ENCODE data around the gene NKAP.
A peak's percentile ranks its signal among the peaks of the same experiment; 100 is the strongest.
"Not testable (repeated sequence)": the region's sequence is repeated elsewhere in the genome, so short reads cannot be mapped to it uniquely, and the experiment has no call there.

Gene NKAP

DNA sequence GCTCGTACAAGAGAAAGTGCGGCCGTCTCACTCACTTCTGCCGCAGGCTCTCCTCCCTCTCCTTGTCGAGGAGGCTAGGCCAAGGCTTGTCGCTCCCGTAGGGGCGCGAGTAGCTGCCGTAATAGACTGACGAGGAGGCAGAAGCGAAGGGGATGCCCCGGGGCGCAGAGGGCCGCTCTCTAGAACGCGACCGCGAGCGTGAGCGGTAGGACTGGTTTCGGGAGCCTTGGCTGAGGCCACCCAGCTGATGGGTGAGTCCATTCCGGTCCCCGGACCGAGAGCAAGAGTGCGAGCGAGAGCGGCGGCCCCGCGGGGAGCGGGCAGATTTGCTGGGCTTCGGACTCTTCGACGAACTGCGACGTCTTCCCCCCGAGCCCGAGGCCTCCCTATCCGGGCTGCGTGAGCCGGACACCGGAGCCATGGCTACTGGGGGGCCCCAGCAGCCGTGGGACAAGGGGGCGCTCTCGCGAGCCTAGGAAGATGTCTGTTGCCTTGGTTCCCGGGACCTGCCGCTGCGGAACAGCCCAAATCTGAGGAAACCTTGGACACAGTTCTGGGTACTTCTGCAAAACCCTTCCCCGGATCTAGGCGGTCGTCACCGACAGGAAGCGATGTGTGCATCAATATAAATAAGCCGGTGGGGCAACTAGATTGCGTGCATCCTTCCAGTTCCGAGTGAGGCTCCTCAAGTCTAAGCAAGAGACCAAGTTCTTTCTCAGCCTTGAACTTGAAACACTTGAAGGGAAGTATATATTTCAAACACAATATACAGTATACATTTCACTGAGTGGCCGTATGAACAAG lies at the start of gene NKAP:
Gene NKAP, minus strand, starts transcription at position 567 of the 804 bp plus-strand sequence. Its CDS starts 146 bp downstream, at position 421.
- peak; percentile 43 to 52 for DNase-seq (ENCODE audit: extremely low read depth in 1 of 2, low read depth in 1 of 2)

DNA sequence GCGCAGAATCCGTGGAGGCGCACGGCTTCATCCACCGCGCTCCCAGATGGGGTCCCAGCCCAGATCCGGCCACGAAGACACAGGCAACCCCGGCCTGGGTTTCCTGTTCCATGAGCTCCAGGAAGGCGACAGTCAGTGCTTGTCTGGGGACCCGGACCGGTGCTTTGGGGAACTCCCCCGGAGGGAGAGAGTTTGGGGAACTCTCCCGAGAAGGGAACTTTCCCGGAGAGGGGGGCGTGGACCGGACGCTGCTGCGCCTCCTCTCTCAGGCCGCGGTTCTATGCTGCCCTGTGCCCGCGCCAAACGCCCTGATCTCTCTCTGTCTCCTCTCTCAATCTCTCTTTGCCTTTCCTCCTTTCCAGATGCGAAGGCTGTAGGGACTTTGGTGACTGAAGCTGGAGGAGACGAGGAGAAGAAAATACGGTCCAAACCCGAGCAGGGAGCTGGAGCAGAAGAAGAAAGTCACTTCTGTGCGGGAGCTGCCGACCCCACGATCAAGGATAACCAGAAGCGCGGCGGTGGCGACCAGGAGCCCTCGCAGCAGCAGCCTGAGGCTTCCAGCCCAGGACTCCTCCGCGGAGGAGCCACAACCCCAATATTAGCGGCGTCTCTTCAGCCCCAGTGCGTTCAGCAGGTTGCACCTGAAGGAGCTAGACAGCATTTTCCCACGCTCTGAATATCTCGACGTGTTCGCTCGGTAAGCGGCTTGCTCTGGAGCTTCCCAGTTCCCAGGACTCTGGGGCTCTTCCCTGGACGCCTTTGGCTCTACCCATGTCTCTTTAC lies 47.6 kb upstream of the NKAP start:
- DNase-seq (ENCODE audit: extremely low read depth in 1 of 2, low read depth in 1 of 2), result no peak

DNA sequence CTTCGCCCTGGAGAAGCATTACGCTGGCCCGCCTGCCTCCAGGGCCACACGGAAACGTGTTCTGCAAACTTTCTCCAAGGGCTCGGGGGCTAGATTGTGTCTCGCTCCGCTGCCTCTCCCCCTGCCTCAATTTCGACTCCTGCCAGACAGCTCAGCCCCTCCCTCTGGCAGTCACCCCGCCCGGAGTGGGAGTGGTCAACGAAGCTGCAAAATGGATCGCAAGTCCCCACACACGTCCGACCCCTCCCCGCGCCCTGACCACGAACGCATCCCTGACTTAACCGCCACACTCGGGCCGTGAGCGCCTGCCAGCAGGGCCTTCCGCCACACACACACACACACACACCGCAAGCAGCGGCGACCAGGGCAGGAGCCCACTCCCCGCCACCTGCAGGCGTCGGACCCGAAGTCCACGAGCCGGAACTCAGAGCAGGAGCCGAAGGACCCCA lies 47.0 kb upstream of the NKAP start:
- no peak for DNase-seq (ENCODE audit: extremely low read depth in 1 of 2, low read depth in 1 of 2)

DNA sequence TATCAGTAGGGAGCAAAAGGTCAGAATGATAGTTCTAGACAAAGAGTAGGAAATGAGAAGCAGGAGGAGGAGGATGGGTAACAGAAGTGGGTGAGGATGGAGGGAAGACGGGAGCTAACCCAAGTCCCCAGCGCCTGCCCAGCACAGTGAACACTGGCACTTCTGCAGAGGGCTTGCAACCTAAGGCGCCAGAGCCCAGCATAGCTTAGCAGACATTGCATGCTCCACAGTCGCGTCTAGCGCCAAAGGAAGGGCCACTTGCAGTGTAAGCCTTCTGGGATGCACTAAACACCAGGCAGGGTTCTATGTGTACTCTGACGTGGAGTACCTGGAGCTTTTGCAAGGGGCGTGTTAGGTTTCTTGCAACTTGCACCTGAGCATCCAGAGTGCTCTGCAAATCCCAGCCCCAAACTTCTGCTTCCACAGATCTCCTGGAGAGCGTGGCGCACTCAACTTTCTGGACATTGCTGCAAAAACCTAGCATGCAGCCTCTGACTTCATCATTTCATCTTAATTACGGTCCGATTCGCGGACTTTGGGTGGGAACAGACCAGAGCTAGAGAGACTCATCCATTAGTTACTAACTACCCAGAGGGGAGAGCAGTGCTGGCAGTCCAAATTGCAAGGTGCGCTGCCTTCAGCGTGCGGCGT lies 46.5 kb upstream of the NKAP start:
- DNase-seq (ENCODE audit: extremely low read depth in 1 of 2, low read depth in 1 of 2), result no peak

DNA sequence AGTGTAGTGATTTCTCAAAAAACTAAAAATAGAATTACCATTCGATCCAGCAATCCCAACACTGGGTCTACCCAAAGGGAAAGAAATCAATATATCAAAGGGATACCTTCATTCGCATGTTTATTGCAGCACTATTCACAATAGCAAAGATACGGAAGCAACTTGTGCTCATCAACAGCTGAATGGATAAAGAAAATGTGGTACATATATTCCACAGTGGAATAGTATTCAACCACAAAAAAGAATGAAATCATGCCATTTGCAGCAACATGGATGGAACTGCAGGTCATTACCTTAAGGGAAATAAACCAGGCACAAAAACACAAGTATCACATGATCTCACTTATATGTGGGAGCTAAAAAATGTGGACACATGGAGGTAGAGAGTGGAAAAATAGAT lies 42.7 kb upstream of the NKAP start:
- DNase-seq (ENCODE audit: extremely low read depth in 1 of 2, low read depth in 1 of 2), result no peak

DNA sequence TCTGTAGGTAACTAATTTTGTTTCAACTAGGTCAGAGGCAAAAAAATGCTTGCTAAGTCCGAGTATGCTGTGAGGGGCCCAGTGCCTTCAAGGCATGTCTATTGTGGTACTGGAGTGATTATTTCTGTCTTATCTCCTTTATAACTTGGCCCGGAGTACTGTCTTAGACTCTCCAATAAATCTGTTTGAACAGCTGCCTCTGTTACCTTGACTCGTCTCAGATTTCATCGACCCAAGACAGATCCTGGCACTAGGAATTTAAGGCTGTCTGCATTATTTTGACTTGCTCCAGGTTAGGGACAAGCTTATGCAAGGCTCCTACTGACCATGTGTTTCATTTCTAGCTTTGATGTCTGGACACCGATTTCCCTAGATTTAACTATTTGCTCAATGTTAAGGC lies 41.1 kb upstream of the NKAP start:
- no peak for DNase-seq (ENCODE audit: extremely low read depth in 1 of 2, low read depth in 1 of 2)

DNA sequence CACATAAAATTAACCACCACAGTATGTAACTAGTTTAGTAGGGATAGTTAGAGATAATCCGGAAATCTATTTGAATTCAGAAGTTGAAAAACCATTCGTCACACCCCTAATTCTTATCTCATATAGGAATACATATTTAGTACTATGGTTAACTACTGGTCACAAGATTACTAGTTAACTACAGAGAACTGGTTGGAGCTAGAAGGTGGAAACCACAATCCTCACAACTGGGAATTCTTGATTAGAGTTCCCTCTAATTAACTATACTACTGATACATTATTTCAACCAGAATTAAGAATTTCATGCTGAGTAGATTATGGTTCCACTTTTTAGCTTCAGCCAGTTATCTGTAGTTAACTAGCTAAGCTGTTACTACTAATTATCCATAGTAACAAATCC lies 39.9 kb upstream of the NKAP start:
- no peak for DNase-seq (ENCODE audit: extremely low read depth in 1 of 2, low read depth in 1 of 2)

DNA sequence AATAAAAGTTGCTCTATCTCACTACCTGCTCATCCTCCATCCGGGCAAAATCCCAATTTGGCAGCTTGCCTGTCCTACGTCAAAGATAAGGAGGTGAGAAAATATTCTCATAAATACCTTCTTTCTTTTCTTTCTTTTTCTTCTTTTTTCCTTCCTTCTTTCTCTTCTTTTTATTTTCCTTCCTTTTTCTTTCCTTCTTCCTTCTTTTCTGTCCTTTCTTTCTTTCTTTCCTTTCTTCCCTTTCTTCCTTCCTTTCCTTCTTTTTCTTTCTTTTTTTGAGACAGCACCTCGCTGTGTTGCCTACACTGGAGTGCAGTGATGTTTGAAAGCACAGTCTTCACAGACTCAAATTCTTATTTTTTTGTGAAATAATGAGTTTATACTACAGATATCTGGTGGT lies 38.6 kb upstream of the NKAP start:
- DNase-seq (ENCODE audit: extremely low read depth in 1 of 2, low read depth in 1 of 2), result no peak

DNA sequence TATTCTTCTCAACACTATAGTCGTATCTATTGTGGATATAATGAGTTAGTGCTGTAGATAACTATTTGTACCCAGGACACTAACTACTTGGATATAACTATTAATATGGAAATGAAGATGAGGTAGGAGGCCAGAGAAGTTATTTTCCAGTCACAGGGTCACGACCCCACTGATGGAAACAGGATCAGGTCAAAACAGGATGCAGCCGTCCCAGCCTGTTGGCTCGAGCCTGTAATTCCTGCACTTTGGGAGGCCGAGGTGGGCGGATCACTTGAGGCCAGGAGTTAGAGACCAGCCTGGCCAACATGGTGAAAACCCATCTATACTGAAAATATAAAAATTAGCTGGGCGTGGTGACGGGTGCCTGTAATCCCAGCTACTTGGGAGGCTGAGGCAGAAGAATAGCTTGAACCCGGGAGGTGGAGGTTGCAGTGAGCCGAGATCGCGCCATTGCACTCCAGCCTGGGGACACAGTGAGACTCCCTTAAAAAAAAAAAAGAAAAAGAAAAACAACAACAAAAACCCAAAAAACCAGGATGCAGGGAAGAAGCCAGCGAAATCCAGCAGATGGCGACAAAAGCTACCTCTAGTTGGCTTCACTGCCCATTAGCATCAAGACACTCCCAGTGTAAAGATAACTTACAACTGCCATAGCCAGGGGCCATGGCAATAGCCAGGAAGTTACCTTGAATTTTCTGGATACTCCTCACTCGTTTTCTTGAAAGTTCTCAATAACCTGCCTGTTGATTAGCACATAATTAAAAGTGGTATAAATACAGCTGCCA lies 37.9 kb upstream of the NKAP start:
- no peak for DNase-seq (ENCODE audit: extremely low read depth in 1 of 2, low read depth in 1 of 2)

DNA sequence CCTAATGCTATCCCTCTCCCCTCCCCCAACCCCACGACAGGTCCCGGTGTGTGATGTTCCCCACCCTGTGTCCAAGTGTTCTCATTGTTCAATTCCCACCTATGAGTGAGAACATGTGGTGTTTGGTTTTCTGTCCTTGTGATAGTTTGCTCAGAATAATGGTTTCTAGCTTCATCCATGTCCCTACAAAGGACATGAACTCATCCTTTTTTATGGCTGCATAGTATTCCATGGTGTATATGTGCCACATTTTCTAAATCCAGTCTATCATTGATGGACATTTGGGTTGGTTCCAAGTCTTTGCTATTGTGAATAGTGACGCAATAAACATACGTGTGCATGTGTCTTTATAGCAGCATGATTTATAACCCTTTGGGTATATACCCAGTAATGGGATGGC lies 33.6 kb upstream of the NKAP start:
- DNase-seq (ENCODE audit: extremely low read depth in 1 of 2, low read depth in 1 of 2), result not testable (repeated sequence)

DNA sequence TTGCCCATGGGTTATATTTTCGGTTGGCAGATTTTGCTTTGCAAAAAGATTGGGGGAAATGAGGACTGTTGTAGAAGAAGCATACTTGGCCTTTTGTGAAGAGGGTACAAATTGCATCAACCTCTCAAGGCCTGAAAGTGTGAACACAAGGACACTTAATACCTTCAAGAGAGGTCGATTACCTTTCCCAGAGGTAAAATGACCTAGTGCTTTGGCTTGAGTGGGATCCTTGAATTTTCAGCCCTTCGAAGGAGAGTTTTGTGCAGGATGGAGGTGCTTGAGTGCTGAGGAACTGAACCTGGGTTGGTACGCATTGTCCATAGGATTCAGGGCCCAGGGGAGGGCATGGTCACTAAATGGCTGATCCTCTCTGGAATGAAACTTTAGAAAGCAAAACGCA lies 27.6 kb upstream of the NKAP start:
- no peak for DNase-seq (ENCODE audit: extremely low read depth in 1 of 2, low read depth in 1 of 2)

DNA sequence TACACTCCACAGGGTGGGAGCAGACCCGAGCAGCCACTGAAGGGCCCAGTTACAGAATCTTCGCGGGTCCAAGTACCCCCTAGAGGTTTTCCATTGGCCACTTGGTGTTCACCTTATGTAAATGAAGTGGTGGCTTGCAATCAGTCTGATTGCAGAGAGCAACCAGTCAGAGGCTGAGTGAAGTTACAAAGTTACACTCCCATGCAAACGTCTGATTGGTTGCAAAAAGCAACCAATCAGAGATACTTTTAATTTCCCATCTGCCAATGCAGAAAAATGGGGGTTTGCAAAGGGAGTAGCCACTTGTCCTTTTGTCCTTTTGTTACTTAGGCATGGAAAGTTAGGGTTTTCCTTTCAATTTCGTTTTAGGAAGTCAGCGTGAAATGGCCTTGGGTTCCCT lies 27.0 kb upstream of the NKAP start:
- no peak for DNase-seq (ENCODE audit: extremely low read depth in 1 of 2, low read depth in 1 of 2)

DNA sequence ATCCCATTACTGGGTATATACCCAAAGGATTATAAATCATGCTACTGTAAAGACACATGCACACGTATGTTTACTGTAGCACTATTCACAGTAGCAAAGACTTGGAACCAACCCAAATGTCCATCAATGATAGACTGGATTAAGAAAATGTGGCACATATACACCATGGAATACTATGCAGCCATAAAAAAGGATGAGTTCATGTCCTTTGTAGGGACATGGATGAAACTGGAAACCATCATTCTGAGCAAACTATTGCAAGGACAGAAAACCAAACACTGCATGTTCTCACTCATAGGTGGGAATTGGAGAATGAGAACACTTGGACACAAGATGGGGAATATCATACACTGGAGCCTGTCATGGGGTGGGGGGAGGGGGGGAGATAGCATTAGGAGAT lies 23.3 kb upstream of the NKAP start:
- not testable (repeated sequence) for DNase-seq (ENCODE audit: extremely low read depth in 1 of 2, low read depth in 1 of 2)

DNA sequence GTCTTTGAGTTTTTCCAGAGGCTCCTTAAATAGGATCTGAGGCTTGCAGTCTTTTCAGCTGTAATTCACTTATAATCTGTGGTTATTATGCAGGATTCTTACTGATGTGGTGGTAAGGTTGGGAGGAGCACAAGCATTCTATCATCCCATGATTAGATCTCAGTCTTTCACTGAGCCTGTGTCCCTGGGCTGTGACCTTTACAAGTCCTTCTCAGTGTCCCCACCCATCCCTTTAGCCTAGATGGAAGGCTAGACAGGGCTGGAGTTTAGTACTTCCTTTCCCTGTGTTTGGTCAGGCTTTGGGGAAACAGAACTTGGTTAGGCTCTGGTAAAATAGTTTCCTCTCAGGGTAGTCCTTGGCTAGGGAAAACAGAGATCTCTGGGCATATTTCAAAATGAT lies 17.1 kb upstream of the NKAP start:
- DNase-seq (ENCODE audit: extremely low read depth in 1 of 2, low read depth in 1 of 2), result no peak

DNA sequence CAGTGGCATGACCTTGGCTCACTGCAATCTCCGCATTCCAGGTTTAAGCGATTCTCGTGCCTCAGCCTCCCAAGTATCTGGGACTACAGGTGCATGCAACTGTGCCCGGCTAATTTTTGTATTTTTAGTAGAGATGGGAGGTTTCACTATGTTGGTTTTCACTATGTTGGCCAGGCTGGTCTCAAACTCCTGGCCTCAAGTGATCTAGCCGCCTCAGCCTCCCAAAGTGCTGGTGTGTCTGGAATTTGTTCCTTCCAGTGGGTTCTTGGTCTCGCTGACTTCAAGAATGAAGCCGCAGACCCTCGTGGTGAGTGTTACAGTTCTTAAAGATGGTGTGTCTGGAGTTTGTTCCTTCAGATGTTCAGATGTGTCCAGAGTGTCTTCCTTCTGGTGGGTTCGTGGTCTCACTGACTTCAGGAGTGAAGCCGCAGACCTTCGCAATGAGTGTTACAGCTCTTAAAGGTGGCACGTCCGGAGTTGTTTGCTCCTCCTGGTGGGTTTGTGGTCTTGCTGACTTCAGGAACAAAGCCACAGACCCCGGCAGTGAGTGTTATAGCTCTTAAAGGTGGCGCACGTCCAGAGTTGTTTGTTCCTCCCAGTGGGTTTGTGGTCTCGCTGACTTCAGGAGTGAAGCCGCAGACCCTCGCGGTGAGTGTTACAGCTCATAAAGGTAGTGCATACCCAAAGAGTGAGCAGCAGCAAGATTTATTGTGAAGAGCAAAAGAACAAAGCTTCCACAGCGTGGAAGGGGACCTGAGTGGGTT lies 12.4 kb upstream of the NKAP start:
- peak; percentile 8 to 58 for DNase-seq (ENCODE audit: extremely low read depth in 1 of 2, low read depth in 1 of 2)

DNA sequence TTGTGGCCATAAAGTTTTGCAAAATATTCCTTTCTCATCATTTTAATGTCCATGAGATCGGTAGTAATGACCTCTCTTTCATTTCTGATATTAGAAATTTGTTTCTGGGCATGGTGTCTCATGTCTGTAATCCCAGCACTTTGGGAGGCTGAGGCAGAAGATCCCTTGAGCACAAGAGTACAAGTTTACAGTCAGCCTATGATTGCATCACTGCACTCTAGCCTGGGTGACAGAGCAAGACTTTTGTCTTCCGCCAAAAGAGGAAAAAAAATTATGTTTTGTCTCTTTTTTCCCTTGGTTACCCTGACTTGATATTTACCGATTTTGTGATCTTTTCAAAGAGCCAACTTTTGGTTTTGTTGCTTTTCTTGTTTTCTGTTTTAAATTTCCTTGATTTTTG lies 10.8 kb upstream of the NKAP start:
- DNase-seq (ENCODE audit: extremely low read depth in 1 of 2, low read depth in 1 of 2), result no peak

DNA sequence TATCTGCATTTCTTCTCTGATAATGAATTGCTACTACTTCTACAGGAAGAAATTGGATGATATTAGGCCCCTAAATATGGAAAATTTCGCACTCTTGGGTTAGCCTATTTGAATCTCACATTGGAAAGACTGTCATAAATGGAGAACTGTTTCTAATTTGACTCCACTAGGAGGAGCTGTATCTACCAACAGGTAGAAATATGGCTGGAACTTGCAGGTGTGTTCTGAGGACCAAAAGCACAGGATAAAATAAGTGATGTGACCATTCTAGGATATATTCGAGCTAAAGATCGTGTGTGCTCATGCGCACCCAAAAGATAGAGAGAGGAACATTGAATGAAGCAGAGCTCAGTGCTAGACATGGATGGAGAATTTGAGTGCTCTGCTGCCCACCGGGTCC lies 4.8 kb upstream of the NKAP start:
- no peak for DNase-seq (ENCODE audit: extremely low read depth in 1 of 2, low read depth in 1 of 2)

DNA sequence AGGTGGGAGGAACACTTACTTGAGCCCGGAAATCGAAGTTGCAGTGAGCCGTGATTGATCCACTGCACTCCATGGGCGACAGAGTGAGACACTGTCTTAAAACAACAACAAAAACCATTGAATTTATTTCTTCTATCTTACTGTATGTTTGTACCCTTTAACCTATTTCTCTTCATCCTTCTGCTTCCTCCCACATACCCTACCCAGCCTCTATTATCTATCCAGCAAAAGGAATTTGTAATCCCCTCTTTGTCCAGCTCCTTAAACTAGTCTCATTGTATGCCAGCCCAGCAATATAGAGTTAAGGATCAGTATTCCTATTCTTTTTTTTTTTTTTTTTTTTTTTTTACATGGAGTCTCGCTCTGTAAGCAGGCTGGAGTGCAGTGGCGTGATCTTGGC lies 1.9 kb upstream of the NKAP start:
- no peak for DNase-seq (ENCODE audit: extremely low read depth in 1 of 2, low read depth in 1 of 2)

DNA sequence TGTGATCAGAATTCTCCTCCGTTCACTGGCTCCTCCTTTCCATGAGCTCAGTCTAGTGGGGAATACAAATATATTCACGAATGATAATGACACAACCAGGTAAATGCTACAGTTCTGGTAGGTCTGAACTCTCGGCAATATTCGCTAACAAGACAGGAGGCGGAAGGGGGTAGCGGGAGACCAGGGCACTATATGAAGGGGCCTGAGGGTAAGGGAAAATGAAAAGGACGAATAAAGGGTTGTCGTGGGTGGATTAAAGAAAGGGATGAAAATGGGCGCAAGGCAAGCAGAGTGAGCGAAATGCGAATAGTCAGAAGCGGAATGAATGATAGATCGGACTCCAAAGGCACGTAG lies 743 bp downstream of the NKAP start:
- no peak for DNase-seq (ENCODE audit: extremely low read depth in 1 of 2, low read depth in 1 of 2)

DNA sequence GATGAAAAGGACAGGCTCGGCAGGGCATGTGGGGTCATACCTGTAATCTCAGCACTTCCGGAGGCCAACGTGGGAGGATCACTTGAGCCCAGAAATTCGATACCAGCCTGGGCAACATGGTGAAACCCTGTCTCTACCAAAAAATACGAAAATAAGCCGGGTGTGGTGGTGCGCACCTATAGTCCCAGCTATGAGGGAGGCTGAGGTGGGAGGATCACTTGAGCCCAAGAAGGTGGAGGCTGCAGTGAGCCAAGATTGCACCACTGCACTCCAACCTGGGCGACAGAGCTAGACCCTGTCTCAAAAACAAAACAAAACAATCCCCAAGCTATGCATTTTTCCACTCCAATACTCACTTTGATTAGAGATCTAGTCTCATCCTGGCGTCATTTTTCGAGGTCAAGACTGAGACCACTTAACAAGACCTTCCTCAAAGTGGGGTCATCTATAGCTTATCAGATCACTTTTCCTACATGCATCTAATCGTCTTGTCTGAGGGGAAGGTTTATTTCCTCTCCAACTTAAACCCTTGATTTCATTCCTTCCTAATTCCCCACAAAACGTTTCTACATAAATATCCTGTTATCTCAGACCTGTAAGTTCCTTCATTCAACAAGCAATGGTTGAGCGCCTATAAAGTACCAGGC lies 1.3 kb downstream of the NKAP start:
- no peak for DNase-seq (ENCODE audit: extremely low read depth in 1 of 2, low read depth in 1 of 2)

All from activated CD8-positive, alpha-beta memory T cell treated with anti-CD3 and anti-CD28 coated beads for 1 hour (primary cell).